Thyroid gland (tissue), 4 donors: ENCODE data around the gene RPS6KA4.

Experiments
- POLR2A ChIP-seq, 2 donors: fragments of 450-650 bp; IDR thresholded peaks; one replicate each; pipeline ENCODE4 v1.6.1; 2017; ENCODE audit warnings: antibody characterized with exemption in 2 of 2, mild to moderate bottlenecking in 2 of 2, moderate library complexity in 1 of 2
- TF ChIP-seq, protein P1 (sequence below), 6 experiments: fragments of 200-600 bp in 3 of 6; fragments of 450-650 bp in 3 of 6; sonication (generic) in 3 of 6; IDR thresholded peaks; one replicate each; pipeline ENCODE4 v1.5.1; 2016 to 2019; ENCODE audit warnings: antibody characterized with exemption in 6 of 6, mild to moderate bottlenecking in 2 of 6, inconsistent platforms in 1 of 6, moderate library complexity in 1 of 6

DNA sequence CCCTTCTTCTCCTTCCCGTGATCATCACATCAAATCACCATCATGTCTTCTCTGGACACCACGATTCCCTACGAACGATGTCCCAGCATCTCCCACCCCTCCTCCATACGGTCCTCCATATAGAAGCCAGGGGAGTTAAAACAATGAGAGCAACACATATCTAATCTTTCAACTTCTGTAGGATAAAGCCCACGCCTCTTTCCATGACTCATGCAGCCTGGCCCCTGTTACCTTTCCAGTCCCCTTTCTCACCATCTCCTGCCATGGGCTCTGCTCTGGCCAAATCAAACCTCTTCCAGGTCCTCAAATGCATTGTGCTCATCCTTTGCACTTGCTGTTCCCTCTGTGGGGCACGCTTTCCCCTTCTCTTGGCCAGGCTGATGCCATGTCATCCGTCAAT is 23.6 kb downstream of the RPS6KA4 start:
- TF ChIP-seq POLR2A (IDR thresholded peaks at IDR 0.05): no peak
- TF ChIP-seq, protein P1, sequence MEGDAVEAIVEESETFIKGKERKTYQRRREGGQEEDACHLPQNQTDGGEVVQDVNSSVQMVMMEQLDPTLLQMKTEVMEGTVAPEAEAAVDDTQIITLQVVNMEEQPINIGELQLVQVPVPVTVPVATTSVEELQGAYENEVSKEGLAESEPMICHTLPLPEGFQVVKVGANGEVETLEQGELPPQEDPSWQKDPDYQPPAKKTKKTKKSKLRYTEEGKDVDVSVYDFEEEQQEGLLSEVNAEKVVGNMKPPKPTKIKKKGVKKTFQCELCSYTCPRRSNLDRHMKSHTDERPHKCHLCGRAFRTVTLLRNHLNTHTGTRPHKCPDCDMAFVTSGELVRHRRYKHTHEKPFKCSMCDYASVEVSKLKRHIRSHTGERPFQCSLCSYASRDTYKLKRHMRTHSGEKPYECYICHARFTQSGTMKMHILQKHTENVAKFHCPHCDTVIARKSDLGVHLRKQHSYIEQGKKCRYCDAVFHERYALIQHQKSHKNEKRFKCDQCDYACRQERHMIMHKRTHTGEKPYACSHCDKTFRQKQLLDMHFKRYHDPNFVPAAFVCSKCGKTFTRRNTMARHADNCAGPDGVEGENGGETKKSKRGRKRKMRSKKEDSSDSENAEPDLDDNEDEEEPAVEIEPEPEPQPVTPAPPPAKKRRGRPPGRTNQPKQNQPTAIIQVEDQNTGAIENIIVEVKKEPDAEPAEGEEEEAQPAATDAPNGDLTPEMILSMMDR (IDR thresholded peaks at IDR 0.05): no peak
